HepG2 (cell line): Measurements from ENCODE around the gene RAB3C. TPM values are rescaled to one million over a fixed set of nuclear protein-coding genes. Genes with fewer than 3 reads are reported as not detected.
A peak's percentile ranks its signal among the peaks of the same experiment; 100 is the strongest.

Experiments used
- ATAC-seq: fragments of 200-7000 bp; cut with Tn5 transposase; 3 replicates; pipeline ENCODE4 v1.9.1; 2020; ENCODE audit warnings: mild to moderate bottlenecking, moderate library complexity
- BruUV-seq: library from RNA; stranded (reverse); fragments of 400-500 nt; replicated peaks from 2 replicates; lab custom pipeline; 2021; lab: Mats Ljungman, UMichigan
- CTCF ChIA-PET: fragments of 300-600 bp; formaldehyde crosslinking; extraction: SDS; loops from one replicate; lab custom pipeline; 2021; ENCODE audit warnings: low total read pairs, inconsistent platforms, low intra/inter-chr PET ratio; lab: Yijun Ruan, JAX
- POLR2A ChIA-PET: fragments of 350-600 bp; sonication (Branson Sonifier 250); formaldehyde crosslinking; loops from one replicate; lab custom pipeline; 2020; ENCODE audit warnings: antibody characterized with exemption, inconsistent platforms; lab: Yijun Ruan, JAX
- DNase-seq: peaks from one replicate; pipeline ENCODE4 v3.0.0-alpha.2; 2015; ENCODE audit warnings: low spot score
- FAIRE-seq: peaks from 3 replicates; lab custom pipeline; 2011; peaks lifted over from hg19 to GRCh38; lab: Jason Lieb, UNC
- H2AFZ ChIP-seq: one replicate; pipeline ENCODE4 v1.6.1; 2011; ENCODE audit warnings: low read length, inconsistent platforms
- H3K27ac ChIP-seq: fragments of 300-600 bp; 3 replicates; pipeline ENCODE4 v1.8.0; 2011; ENCODE audit warnings: mixed run types, mild to moderate bottlenecking, mixed read lengths, low read length, inconsistent platforms; ENCODE audit not compliant: insufficient read depth; ENCODE audit errors: extremely low read length
- H3K27me3 ChIP-seq, 2 experiments: fragments of 200-600 bp in 1 of 2; 2 replicates in 1 of 2; 3 replicates in 1 of 2; pipeline versions ENCODE4 v1.6.0 to v1.8.0; 2011; ENCODE audit warnings: low read length in 2 of 2, mild to moderate bottlenecking in 2 of 2, moderate library complexity in 2 of 2, inconsistent platforms in 1 of 2; ENCODE audit not compliant: insufficient read depth in 2 of 2, control insufficient read depth in 1 of 2
- H3K36me3 ChIP-seq, 2 experiments: fragments of 200-600 bp in 1 of 2; replicated peaks in 1 of 2; 2 replicates in 1 of 2; 3 replicates in 1 of 2; pipeline versions ENCODE4 v1.5.1 to v1.8.0; 2011; ENCODE audit warnings: low read length in 2 of 2, inconsistent platforms in 1 of 2; ENCODE audit not compliant: insufficient read depth in 2 of 2, control insufficient read depth in 1 of 2
- H3K4me1 ChIP-seq: 2 replicates; pipeline ENCODE4 v1.5.1; 2012; ENCODE audit warnings: low read length, inconsistent platforms; ENCODE audit not compliant: insufficient read depth
- H3K4me2 ChIP-seq: 2 replicates; pipeline ENCODE4 v1.6.0; 2011; ENCODE audit warnings: low read depth, low read length, inconsistent platforms
- H3K4me3 ChIP-seq, 3 experiments: fragments of 200-600 bp in 1 of 3; sonication (generic), shearing (Covaris generic) in 1 of 3; replicated peaks in 1 of 3; 2 replicates each; pipeline ENCODE4 v1.5.1; 2011 to 2016; ENCODE audit warnings: low read length in 3 of 3, inconsistent platforms in 2 of 3, low read depth in 2 of 3, mild to moderate bottlenecking in 2 of 3, control low read depth in 1 of 3, mixed read lengths in 1 of 3; ENCODE audit not compliant: insufficient read depth in 1 of 3
- H3K79me2 ChIP-seq: one replicate; pipeline ENCODE4 v1.6.1; 2011; ENCODE audit warnings: low read length, inconsistent platforms; ENCODE audit not compliant: insufficient read depth
- H3K9ac ChIP-seq: 2 replicates; pipeline ENCODE4 v1.6.0; 2011; ENCODE audit warnings: mild to moderate bottlenecking, low read depth, low read length, inconsistent platforms; ENCODE audit not compliant: insufficient read depth
- H3K9me3 ChIP-seq: 2 replicates; pipeline ENCODE4 v1.5.1; 2012; ENCODE audit warnings: mild to moderate bottlenecking, low read length
- H4K20me1 ChIP-seq: 2 replicates; pipeline ENCODE4 v1.6.0; 2011; ENCODE audit warnings: inconsistent platforms, mild to moderate bottlenecking, low read length, moderate library complexity; ENCODE audit not compliant: insufficient read depth
- AGO2 ChIP-seq: fragments of 200-400 bp; formaldehyde crosslinking; optimal IDR thresholded peaks from 2 replicates; pipeline ENCODE3; 2017; ENCODE audit warnings: mild to moderate bottlenecking, low read depth, low read length, moderate library complexity
- ATF5 ChIP-seq: sonication (generic); formaldehyde crosslinking; IDR thresholded peaks from 2 replicates; pipeline ENCODE4 v1.4.0; 2020; ENCODE audit warnings: mild to moderate bottlenecking, low read depth, missing genetic modification reagents
- IKZF5 ChIP-seq: IDR thresholded peaks from 2 replicates; pipeline ENCODE4 v1.6.1; 2018; ENCODE audit warnings: missing genetic modification reagents, mild to moderate bottlenecking, missing compliant biosample characterization
- PREB ChIP-seq: sonication (generic); formaldehyde crosslinking; IDR thresholded peaks from 2 replicates; pipeline ENCODE4 v1.4.0; 2020; ENCODE audit warnings: missing genetic modification reagents
- RCOR2 ChIP-seq: IDR thresholded peaks from 2 replicates; pipeline ENCODE4 v1.6.1; 2016; ENCODE audit warnings: missing biosample characterization, missing genetic modification reagents
- TFDP1 ChIP-seq: IDR thresholded peaks from 2 replicates; pipeline ENCODE4 v1.6.1; 2016; ENCODE audit warnings: missing compliant biosample characterization, missing genetic modification reagents, borderline replicate concordance
- ZGPAT ChIP-seq: IDR thresholded peaks from 2 replicates; pipeline ENCODE4 v1.6.1; 2016; ENCODE audit warnings: mild to moderate bottlenecking
- ZMYM3 ChIP-seq: sonication (generic); formaldehyde crosslinking; IDR thresholded peaks from 2 replicates; pipeline ENCODE4 v1.5.1; 2020; ENCODE audit warnings: mild to moderate bottlenecking, missing genetic modification reagents
- ZNF256 ChIP-seq: sonication (generic); formaldehyde crosslinking; conservative IDR thresholded peaks from 2 replicates; pipeline ENCODE4 v1.4.0; 2020; ENCODE audit warnings: missing genetic modification reagents
- ZNF33B ChIP-seq: sonication (generic); formaldehyde crosslinking; IDR thresholded peaks from 2 replicates; pipeline ENCODE4 v1.5.1; 2020; ENCODE audit warnings: mild to moderate bottlenecking, missing genetic modification reagents
- ZNF367 ChIP-seq: sonication (generic); formaldehyde crosslinking; IDR thresholded peaks from 2 replicates; pipeline ENCODE4 v1.4.0; 2020; ENCODE audit warnings: missing genetic modification reagents, borderline replicate concordance
- WGBS: methylation state at CpG from one replicate; pipeline ENCODE4 v1.1.6; 2017; ENCODE audit warnings: low lambda C conversion rate; 5-methylcytosine and 5-hydroxymethylcytosine counted together
- in situ Hi-C: cut with HindIII; loops from 2 replicates; pipeline ENCODE4 v1.10.0; 2017; ENCODE audit warnings: low pct_unique_long_range_greater_than_20kb; ENCODE audit not compliant: extremely low pct_ligation_motif_present
- intact Hi-C: fragments of 100-400 bp; cut with micrococcal nuclease; formaldehyde crosslinking; loops from one replicate; pipeline ENCODE4 v1.10.0; 2022; ENCODE audit not compliant: unreplicated experiment
- polyA plus RNA-seq, 8 experiments: library from polyadenylated mRNA; depleted of rRNA in 3 of 8; stranded (reverse) in 7 of 8; unstranded in 1 of 8; fragments of >200 nt; fragmentation: Illumina TruSeq in 4 of 8; extraction: Trizol in 4 of 8; gene quantifications; 2 replicates each; pipeline versions ENCODE4 v1.2.1 to v1.2.3, GENCODE V29; 2011 to 2016; ENCODE audit warnings: low read depth in 4 of 8, missing spikeins in 1 of 8, mixed read lengths in 1 of 8; ENCODE audit not compliant: insufficient read depth in 1 of 8
- total RNA-seq, 5 experiments: library from RNA; depleted of rRNA; stranded (reverse); fragments of >200 nt; fragmentation: Illumina TruSeq; extraction: Trizol; gene quantifications; 2 replicates each; pipeline ENCODE4 v1.2.3, GENCODE V29; 2016; ENCODE audit warnings: low read depth in 1 of 5

The RAB3C gene
- total and polyA plus RNA-seq, 2 of the 13 experiments (the other 11 are each of a cell fraction or from before 2014, with no cell fraction given) = not detected

GRCh38 chr5:58628626-58629025 is 45.8 kb downstream of the RAB3C start:
- ATAC-seq (peak; percentile 29; the same call in 1 of the 3 replicates), FAIRE-seq (no peak), DNase-seq (no peak)
- Histone ChIP-seq H3K27ac (no peak overlapping the region), H3K4me1 (peaks cover 19% of the 10 kb centered on the region), H2AFZ (no peak overlapping the region), H4K20me1 (no peaks in the 10 kb centered on the region), H3K9me3 (no peaks in the 10 kb centered on the region), H3K9ac (no peak overlapping the region), H3K36me3 (no peaks in the 10 kb centered on the region), H3K4me2 (no peak overlapping the region), H3K4me3 (no peak overlapping the region), H3K79me2 (no peaks in the 10 kb centered on the region), H3K27me3 (no peaks in the 10 kb centered on the region)
- CTCF ChIA-PET = no interaction called here
- WGBS = 51% methylated on average over 3 of the region's 5 CpGs
- in situ Hi-C loops = no loop called here
- no TSS peak for BruUV-seq
- POLR2A ChIA-PET = no interaction called here
- TF ChIP-seq ZGPAT (CRISPR knock-in tag) (no peak), PREB (CRISPR knock-in tag) (no peak), ZNF256 (CRISPR knock-in tag) (no peak)
- intact Hi-C loops = no loop called here

GRCh38 chr5:58629271-58630159 is 46.6 kb downstream of the RAB3C start:
- no peak overlapping the region for H3K9ac ChIP-seq
- FAIRE-seq (peak; percentile 62), ATAC-seq (peak; percentile 83), DNase-seq (peak; percentile 7)
- CTCF ChIA-PET = no interaction called here
- POLR2A ChIA-PET = no interaction called here
- peaks cover 19% of the 10 kb centered on the region for H3K4me1 ChIP-seq
- H3K4me2 ChIP-seq = peak overlapping the region; percentile 37
- intact Hi-C loops = no loop called here
- H3K79me2 ChIP-seq = no peaks in the 10 kb centered on the region
- no peaks in the 10 kb centered on the region for H4K20me1 ChIP-seq
- H2AFZ ChIP-seq = no peak overlapping the region
- H3K4me3 ChIP-seq = no peak overlapping the region
- H3K9me3 ChIP-seq = no peaks in the 10 kb centered on the region
- no peak overlapping the region for H3K27ac ChIP-seq
- WGBS = 11% methylated on average over 6 of the region's 6 CpGs
- H3K36me3 ChIP-seq = no peaks in the 10 kb centered on the region
- in situ Hi-C loops = no loop called here
- no peaks in the 10 kb centered on the region for H3K27me3 ChIP-seq
- BruUV-seq = no TSS peak
- no peak for TF ChIP-seq ZNF33B (CRISPR knock-in tag)
- TF ChIP-seq RCOR2 (CRISPR knock-in tag) = no peak
- TF ChIP-seq IKZF5 (CRISPR knock-in tag) = peak; percentile 51; the same call in 1 of the 2 replicates
- TF ChIP-seq ATF5 (CRISPR knock-in tag) = no peak
- TF ChIP-seq AGO2 = no peak
- TF ChIP-seq TFDP1 (CRISPR knock-in tag) = no peak
- TF ChIP-seq ZMYM3 (CRISPR knock-in tag) = no peak
- no peak for TF ChIP-seq ZNF367
